Activated T-helper 17 cell treated with anti-CD3 and anti-CD28 coated beads, Interleukin-2, amount 50 U/mL, for 72 hours (primary cell): ENCODE measurements around the gene OSMR. TPM values are rescaled to one million over a fixed set of nuclear protein-coding genes. Genes with fewer than 3 reads are reported as not detected.
"Not testable (repeated sequence)": the region's sequence is repeated elsewhere in the genome, so short reads cannot be mapped to it uniquely, and the experiment has no call there.

ENCODE experiments used
- ATAC-seq: fragments of 150-1000 bp; cut with Tn5 transposase; replicated peaks from 2 replicates; pipeline ENCODE4 v1.10.0; 2021; ENCODE audit warnings: mild to moderate bottlenecking, moderate library complexity
- H3K27ac Mint-ChIP-seq: one replicate; pipeline ENCODE4 v1.8.0; 2022; ENCODE audit warnings: mixed read lengths
- H3K27me3 Mint-ChIP-seq: one replicate; pipeline ENCODE4 v1.8.0; 2022; ENCODE audit warnings: mixed read lengths
- H3K36me3 Mint-ChIP-seq: one replicate; pipeline ENCODE4 v1.8.0; 2022; ENCODE audit warnings: low read depth, mild to moderate bottlenecking, mixed read lengths
- H3K4me1 Mint-ChIP-seq: one replicate; pipeline ENCODE4 v1.8.0; 2022; ENCODE audit warnings: mixed read lengths
- H3K4me3 Mint-ChIP-seq: one replicate; pipeline ENCODE4 v1.8.0; 2022; ENCODE audit warnings: mild to moderate bottlenecking, mixed read lengths
- H3K9me3 Mint-ChIP-seq: one replicate; pipeline ENCODE4 v1.8.0; 2022; ENCODE audit warnings: mixed read lengths
- total RNA-seq, 2 donors: library from RNA; stranded (reverse); gene quantifications; one replicate each; pipeline ENCODE4 v1.2.3, GENCODE V29; 2022

OSMR gene
- total RNA-seq, 2 donors from 2014 or later = 0.19 to 0.26 TPM

GRCh38 chr5:38847559-38848347, 1.9 kb downstream of the OSMR start:
- Mint-ChIP-seq H3K36me3 (peaks cover 6% of the 10 kb centered on the region), H3K4me1 (peaks cover 5% of the 10 kb centered on the region), H3K27ac (no peak overlapping the region), H3K27me3 (peaks cover 49% of the 10 kb centered on the region), H3K4me3 (no peak overlapping the region), H3K9me3 (peaks cover 7% of the 10 kb centered on the region)
- ATAC-seq = no peak

GRCh38 chr5:38848637-38849036, 2.8 kb downstream of the OSMR start:
- Mint-ChIP-seq H3K27ac (no peak overlapping the region), H3K4me1 (peaks cover 5% of the 10 kb centered on the region), H3K9me3 (peaks cover 7% of the 10 kb centered on the region), H3K27me3 (peaks cover 45% of the 10 kb centered on the region), H3K36me3 (peaks cover 6% of the 10 kb centered on the region), H3K4me3 (no peak overlapping the region)
- no peak for ATAC-seq

DNA sequence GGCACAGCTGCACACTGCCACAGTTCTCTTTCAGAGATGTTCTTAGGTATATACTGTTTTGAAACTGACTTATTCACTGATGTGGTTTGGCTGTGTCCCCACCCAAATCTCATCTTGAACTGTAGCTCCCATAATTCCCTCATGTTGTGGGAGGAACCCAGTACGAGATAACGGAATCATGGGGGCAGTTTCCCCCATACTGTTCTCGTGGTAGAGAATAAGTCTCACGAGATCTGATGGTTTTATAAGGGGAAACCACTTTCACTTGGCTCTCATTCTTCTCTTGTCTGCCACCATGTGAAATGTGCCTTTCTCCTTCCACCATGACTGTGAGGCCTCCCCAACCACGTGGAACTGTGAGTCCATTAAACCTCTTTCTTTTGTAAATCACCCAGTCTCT, 5.8 kb downstream of the OSMR start:
- H3K4me3 Mint-ChIP-seq, H3K9me3 Mint-ChIP-seq, H3K36me3 Mint-ChIP-seq, H3K4me1 Mint-ChIP-seq, H3K27ac Mint-ChIP-seq, ATAC-seq: not testable (repeated sequence)
- H3K27me3 Mint-ChIP-seq = peaks cover 33% of the 10 kb centered on the region

DNA sequence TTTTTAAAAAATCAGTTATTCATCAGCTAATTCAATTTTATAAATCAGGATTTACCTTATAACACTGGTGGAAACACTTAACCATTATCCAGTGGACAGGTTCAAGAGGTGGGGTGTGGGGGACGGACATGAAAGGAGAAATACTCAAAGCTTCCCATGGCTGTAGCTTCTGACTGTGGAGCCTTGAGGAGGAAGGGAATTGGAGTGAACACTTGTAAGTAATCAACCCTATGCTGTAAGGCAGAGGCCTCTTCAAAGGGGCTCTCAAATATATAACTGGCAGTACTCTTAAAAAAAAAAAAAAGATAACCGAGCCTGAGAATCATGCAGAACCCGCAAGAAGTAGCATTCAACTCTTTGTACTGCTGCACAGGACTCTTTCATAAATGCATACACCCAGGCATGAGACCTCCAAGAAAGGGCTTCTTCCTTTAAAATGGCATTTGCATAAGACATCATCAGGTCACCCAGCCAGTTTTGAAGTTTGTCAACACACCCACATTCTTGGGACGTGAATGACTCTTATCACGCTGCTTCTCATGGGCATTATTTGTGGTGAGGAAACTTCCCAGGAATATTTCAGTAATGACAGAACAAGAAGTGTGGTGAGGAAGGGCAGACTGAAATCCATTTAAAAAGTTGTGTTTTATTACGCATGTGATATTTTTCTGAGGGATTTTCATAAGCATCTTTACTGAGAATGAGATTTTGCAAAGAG, 8.1 kb downstream of the OSMR start:
- H3K4me3 Mint-ChIP-seq = no peak overlapping the region
- peaks cover 7% of the 10 kb centered on the region for H3K9me3 Mint-ChIP-seq
- ATAC-seq = no peak
- peaks cover 20% of the 10 kb centered on the region for H3K27me3 Mint-ChIP-seq
- H3K4me1 Mint-ChIP-seq = no peaks in the 10 kb centered on the region
- H3K36me3 Mint-ChIP-seq = no peaks in the 10 kb centered on the region
- H3K27ac Mint-ChIP-seq = no peak overlapping the region

DNA sequence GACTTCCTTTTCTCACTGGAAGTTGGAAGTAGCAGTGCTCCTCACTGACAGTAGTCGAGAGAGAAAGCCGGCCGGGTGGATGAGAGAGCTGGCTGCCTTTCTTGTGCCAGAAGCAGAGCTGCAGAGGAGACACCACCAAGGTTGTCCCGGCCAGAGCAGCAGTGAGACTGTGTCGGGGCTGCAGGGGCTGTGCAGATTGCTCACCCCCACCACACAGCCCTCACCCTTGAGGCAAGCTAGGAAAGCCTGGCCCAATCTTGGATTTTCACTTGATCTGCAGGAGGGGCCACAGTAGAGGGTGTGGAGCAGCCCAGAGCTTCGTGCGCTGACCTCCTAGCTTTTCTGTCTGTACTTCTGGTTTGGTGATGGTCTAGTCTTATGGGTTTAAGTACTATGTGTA, 9.1 kb downstream of the OSMR start:
- no peak overlapping the region for H3K4me3 Mint-ChIP-seq
- H3K36me3 Mint-ChIP-seq = no peaks in the 10 kb centered on the region
- no peaks in the 10 kb centered on the region for H3K4me1 Mint-ChIP-seq
- peaks cover 7% of the 10 kb centered on the region for H3K9me3 Mint-ChIP-seq
- H3K27ac Mint-ChIP-seq = no peak overlapping the region
- peaks cover 28% of the 10 kb centered on the region for H3K27me3 Mint-ChIP-seq
- ATAC-seq = no peak

- H3K27me3 Mint-ChIP-seq = peaks cover 27% of the 10 kb centered on the region
- H3K27ac Mint-ChIP-seq = no peak overlapping the region
- no peaks in the 10 kb centered on the region for H3K4me1 Mint-ChIP-seq
- H3K36me3 Mint-ChIP-seq = no peaks in the 10 kb centered on the region
- no peak for ATAC-seq
- no peak overlapping the region for H3K4me3 Mint-ChIP-seq
- H3K9me3 Mint-ChIP-seq = peaks cover 7% of the 10 kb centered on the region
Measured at GRCh38 chr5:38856660-38857059, 10.8 kb downstream of the OSMR start.

DNA sequence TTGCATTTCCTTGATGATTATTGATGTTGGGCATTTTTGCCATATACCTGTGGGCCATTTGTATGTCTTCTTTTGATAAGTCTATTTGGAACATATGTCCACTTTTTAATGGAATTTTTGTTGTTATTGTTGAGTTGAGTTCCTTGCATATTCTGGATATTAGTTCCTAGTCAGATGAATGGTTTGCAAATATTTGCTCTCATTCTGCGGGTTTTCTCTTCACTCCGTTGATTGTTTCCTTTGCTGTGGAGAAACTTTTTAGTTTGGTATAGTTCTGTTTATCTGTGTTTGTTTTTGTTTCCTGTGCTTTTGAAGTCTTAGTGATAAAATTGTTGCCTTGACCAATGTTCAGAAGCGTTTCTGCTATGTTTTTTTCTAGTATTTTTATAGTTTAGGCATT, 13.0 kb downstream of the OSMR start:
- H3K36me3 Mint-ChIP-seq = no peaks in the 10 kb centered on the region
- ATAC-seq = no peak

DNA sequence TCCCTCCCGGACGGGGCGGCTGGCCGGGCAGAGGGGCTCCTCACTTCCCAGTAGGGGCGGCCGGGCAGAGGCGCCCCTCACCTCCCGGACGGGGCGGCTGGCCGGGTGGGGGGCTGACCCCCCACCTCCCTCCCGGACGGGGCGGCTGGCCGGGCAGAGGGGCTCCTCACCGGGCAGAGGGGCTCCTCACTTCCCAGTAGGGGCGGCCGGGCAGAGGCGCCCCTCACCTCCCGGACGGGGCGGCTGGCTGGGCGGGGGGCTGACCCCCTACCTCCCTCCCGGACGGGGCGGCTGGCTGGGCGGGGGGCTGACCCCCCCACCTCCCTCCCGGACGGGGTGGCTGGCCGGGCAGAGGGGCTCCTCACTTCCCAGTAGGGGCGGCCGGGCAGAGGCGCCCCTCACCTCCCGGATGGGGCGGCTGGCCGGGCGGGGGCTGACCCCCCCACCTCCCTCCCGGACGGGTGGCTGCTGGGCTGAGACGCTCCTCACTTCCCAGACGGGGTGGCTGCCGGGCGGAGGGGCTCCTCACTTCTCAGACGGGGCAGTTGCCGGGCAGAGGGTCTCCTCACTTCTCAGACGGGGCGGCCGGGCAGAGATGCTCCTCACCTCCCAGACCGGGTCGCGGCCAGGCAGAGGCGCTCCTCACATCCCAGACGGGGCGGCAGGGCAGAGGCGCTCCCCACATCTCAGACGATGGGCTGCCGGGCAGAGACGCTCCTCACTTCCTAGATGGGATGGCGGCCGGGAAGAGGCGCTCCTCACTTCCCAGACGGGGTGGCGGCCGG, 16.4 kb downstream of the OSMR start:
- Mint-ChIP-seq H3K9me3 (peaks cover 16% of the 10 kb centered on the region), H3K27me3 (peaks cover 20% of the 10 kb centered on the region)
- H3K4me1 Mint-ChIP-seq, H3K27ac Mint-ChIP-seq, ATAC-seq, H3K4me3 Mint-ChIP-seq, H3K36me3 Mint-ChIP-seq: not testable (repeated sequence)

More for the DNA sequence above, 13.0 kb downstream of the OSMR start:
- Mint-ChIP-seq H3K9me3 (peaks cover 2% of the 10 kb centered on the region), H3K27me3 (peaks cover 27% of the 10 kb centered on the region), H3K4me3 (no peak overlapping the region), H3K27ac (no peak overlapping the region), H3K4me1 (no peaks in the 10 kb centered on the region)

GRCh38 chr5:38866362-38867031, 20.7 kb downstream of the OSMR start:
- Mint-ChIP-seq H3K27me3 (peaks cover 23% of the 10 kb centered on the region), H3K4me3 (no peak overlapping the region), H3K9me3 (peaks cover 16% of the 10 kb centered on the region), H3K4me1 (no peaks in the 10 kb centered on the region), H3K27ac (no peak overlapping the region), H3K36me3 (no peaks in the 10 kb centered on the region)
- no peak for ATAC-seq

DNA sequence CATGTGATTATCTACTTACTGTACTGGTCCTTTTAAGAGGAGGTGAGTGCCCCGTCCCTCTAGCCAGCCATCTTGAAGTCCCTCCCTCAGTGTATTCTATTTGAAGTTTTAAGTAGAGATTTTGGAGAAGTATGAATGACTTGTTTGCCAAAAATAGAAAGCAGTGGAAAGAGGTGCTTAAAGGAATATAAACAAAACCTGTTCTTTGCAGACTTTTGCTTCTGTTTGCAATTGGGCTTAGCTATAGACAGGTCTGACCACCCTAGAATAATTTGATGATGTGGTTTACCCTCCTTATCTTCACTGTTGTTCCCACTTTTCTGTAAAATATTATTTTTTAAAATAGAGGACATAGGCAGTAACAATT, 21.2 kb downstream of the OSMR start:
- H3K36me3 Mint-ChIP-seq = no peaks in the 10 kb centered on the region
- H3K4me1 Mint-ChIP-seq = no peaks in the 10 kb centered on the region
- ATAC-seq = no peak
- H3K27ac Mint-ChIP-seq = no peak overlapping the region
- H3K4me3 Mint-ChIP-seq = no peak overlapping the region
- peaks cover 23% of the 10 kb centered on the region for H3K27me3 Mint-ChIP-seq
- H3K9me3 Mint-ChIP-seq = peaks cover 16% of the 10 kb centered on the region

- ATAC-seq = no peak
- Mint-ChIP-seq H3K4me1 (no peaks in the 10 kb centered on the region), H3K27ac (no peak overlapping the region), H3K27me3 (peaks cover 25% of the 10 kb centered on the region), H3K9me3 (peaks cover 16% of the 10 kb centered on the region), H3K4me3 (no peak overlapping the region), H3K36me3 (no peaks in the 10 kb centered on the region)
Measured at GRCh38 chr5:38867416-38867815, 21.6 kb downstream of the OSMR start.

- H3K36me3 Mint-ChIP-seq = no peaks in the 10 kb centered on the region
- no peak overlapping the region for H3K4me3 Mint-ChIP-seq
- no peaks in the 10 kb centered on the region for H3K9me3 Mint-ChIP-seq
- H3K4me1 Mint-ChIP-seq = no peaks in the 10 kb centered on the region
- H3K27me3 Mint-ChIP-seq = peaks cover 43% of the 10 kb centered on the region
- no peak for ATAC-seq
- H3K27ac Mint-ChIP-seq = no peak overlapping the region
Measured at GRCh38 chr5:38870595-38870994, 24.8 kb downstream of the OSMR start.

DNA sequence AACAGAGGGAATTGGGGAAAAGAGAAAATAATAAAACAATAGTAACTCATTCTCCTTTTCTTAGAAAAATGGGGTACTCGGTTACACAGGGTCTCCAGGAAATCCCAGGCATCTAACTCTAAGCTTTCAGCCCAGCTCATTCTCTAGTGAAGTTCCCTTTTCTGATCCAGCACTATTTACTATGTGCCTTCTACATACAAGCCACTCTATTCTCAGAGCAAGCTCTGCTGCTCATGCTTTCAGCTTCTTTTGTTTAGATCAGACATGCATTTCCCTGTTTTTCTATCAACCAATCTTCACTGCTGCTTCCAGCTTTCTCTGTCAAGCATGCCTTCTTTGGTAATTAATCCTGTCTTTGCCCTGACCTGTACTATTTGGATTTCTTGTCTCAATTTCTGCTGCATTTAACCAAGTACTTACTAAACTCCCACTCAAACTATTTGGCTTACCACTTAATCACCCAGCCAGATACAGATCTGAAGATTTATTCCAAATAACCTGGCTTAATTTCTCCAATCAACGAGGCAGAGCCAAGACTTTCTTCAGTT, 25.3 kb downstream of the OSMR start:
- Mint-ChIP-seq H3K4me1 (no peaks in the 10 kb centered on the region), H3K27ac (no peak overlapping the region), H3K27me3 (peaks cover 49% of the 10 kb centered on the region), H3K4me3 (no peak overlapping the region), H3K36me3 (no peaks in the 10 kb centered on the region), H3K9me3 (no peaks in the 10 kb centered on the region)
- no peak for ATAC-seq
